ENCODE measurements around the gene INHA. TPM values are rescaled to one million over a fixed set of nuclear protein-coding genes. Genes with fewer than 3 reads are reported as not detected.

Gene INHA
- total RNA-seq, 3 donors from 2014 or later (not counting 1 experiment from before 2014, with no cell fraction given) = not detected

DNA sequence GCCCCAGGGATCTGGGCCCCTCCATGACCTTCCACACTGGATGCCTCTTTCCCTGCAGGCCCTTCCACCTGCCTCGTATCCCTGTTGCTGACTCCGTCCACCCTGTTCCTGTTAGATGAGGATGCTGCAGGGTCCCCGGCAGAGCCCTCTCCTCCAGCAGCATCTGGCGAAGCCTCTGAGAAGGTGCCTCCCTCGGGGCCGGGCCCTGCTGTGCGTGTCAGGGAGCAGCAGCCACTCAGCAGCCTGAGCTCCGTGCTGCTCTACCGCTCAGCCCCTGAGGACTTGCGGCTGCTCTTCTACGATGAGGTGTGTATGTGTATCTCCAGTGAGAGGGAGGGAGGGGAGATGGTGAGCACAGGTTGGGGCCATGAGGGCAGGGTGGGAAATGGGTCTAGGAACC lies 42.9 kb downstream of the INHA start:
- H3K4me1 ChIP-seq (ENCODE audit: control insufficient read depth, insufficient read depth, low read length) = peaks cover 20% of the 10 kb centered on the region
- Mint-ChIP-seq H3K4me1 (peaks cover 8 to 22% of the 10 kb centered on the region in 2 donors), H3K4me3 (no peak overlapping the region), H3K9me3 (no peaks in the 10 kb centered on the region), H3K27me3 (ENCODE audit: low read depth in 2 of 2) (no peaks in the 10 kb centered on the region), H3K36me3 (peaks cover 6% of the 10 kb centered on the region), H3K27ac (no peak overlapping the region)
- H3K4me3 ChIP-seq (ENCODE audit: low read length) = no peak overlapping the region
- no peaks in the 10 kb centered on the region for H3K9me3 ChIP-seq (ENCODE audit: control insufficient read depth, insufficient read depth, low read length)
- no peak for ATAC-seq
- 97% methylated on average over 11 of the region's 11 CpGs for WGBS (ENCODE audit: insufficient coverage)
- peaks cover 28% of the 10 kb centered on the region for H3K36me3 ChIP-seq (ENCODE audit: control insufficient read depth, insufficient read depth, low read length)
- TF ChIP-seq CTCF (IDR thresholded peaks at IDR 0.05) = no peak
- DNase-seq = no peak
- intact Hi-C loops (cut with micrococcal nuclease) = no loop called here
- no peaks in the 10 kb centered on the region for H3K27me3 ChIP-seq (ENCODE audit: control insufficient read depth, insufficient read depth, low read length)
- no peak overlapping the region for H3K27ac ChIP-seq (ENCODE audit: low read length)

GRCh38 chr2:219615894-219616293 lies 43.8 kb downstream of the INHA start:
- Histone ChIP-seq H3K27ac (ENCODE audit: low read length) (no peak overlapping the region), H3K9me3 (ENCODE audit: control insufficient read depth, insufficient read depth, low read length) (no peaks in the 10 kb centered on the region), H3K4me1 (ENCODE audit: control insufficient read depth, insufficient read depth, low read length) (peaks cover 20% of the 10 kb centered on the region), H3K36me3 (ENCODE audit: control insufficient read depth, insufficient read depth, low read length) (peaks cover 26% of the 10 kb centered on the region), H3K4me3 (ENCODE audit: low read length) (no peak overlapping the region), H3K27me3 (ENCODE audit: control insufficient read depth, insufficient read depth, low read length) (no peaks in the 10 kb centered on the region)
- DNase-seq = no peak
- Mint-ChIP-seq H3K9me3 (no peaks in the 10 kb centered on the region), H3K4me3 (no peak overlapping the region), H3K36me3 (peaks cover 4% of the 10 kb centered on the region), H3K27me3 (ENCODE audit: low read depth in 2 of 2) (no peaks in the 10 kb centered on the region), H3K27ac (no peak overlapping the region), H3K4me1 (peaks cover 8 to 22% of the 10 kb centered on the region in 2 donors)
- intact Hi-C loops (cut with micrococcal nuclease) = no loop called here
- TF ChIP-seq CTCF (IDR thresholded peaks at IDR 0.05) = no peak
- no peak for ATAC-seq
- 88% methylated on average over 12 of the region's 12 CpGs for WGBS (ENCODE audit: insufficient coverage)

- no peak overlapping the region for H3K4me3 ChIP-seq (ENCODE audit: low read length)
- H3K27me3 Mint-ChIP-seq (ENCODE audit: low read depth in 2 of 2) = no peaks in the 10 kb centered on the region
- intact Hi-C loops (cut with micrococcal nuclease) = no loop called here
- ATAC-seq (no peak), DNase-seq (no peak)
- H3K4me1 Mint-ChIP-seq = peaks cover 8 to 16% of the 10 kb centered on the region in 2 donors
- H3K27me3 ChIP-seq (ENCODE audit: control insufficient read depth, insufficient read depth, low read length) = no peaks in the 10 kb centered on the region
- H3K9me3 Mint-ChIP-seq = no peaks in the 10 kb centered on the region
- H3K27ac Mint-ChIP-seq = no peak overlapping the region
- H3K36me3 ChIP-seq (ENCODE audit: control insufficient read depth, insufficient read depth, low read length) = peaks cover 24% of the 10 kb centered on the region
- H3K36me3 Mint-ChIP-seq = no peaks in the 10 kb centered on the region
- 94% methylated on average over 4 of the region's 4 CpGs for WGBS (ENCODE audit: insufficient coverage)
- no peak overlapping the region for H3K27ac ChIP-seq (ENCODE audit: low read length)
- H3K9me3 ChIP-seq (ENCODE audit: control insufficient read depth, insufficient read depth, low read length) = no peaks in the 10 kb centered on the region
- no peak overlapping the region for H3K4me3 Mint-ChIP-seq
- peaks cover 20% of the 10 kb centered on the region for H3K4me1 ChIP-seq (ENCODE audit: control insufficient read depth, insufficient read depth, low read length)
- TF ChIP-seq CTCF (IDR thresholded peaks at IDR 0.05) = no peak
These were observed 44.4 kb downstream of the INHA start for GRCh38 chr2:219616550-219616949.

DNA sequence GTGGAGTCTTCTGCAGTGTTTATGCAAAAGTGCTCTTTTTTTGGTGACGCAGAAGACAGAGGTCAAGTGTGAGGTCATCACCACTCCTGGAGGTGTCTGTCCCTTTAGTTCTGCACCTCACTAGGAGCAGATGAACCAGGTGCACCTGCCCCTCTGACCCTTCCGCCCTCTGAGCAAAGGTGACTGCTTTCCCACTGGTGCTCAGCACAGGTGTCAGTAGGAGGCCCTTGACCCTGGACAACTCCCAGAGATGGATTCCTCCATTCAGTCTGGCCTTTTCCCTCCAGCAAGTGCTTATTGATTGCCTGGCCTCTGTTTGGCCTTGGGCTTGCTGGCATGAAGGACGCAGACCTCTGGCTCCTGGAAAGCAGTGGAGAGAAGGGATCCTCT lies 46.6 kb downstream of the INHA start:
- no peak overlapping the region for H3K4me3 ChIP-seq (ENCODE audit: low read length)
- TF ChIP-seq CTCF (IDR thresholded peaks at IDR 0.05) = no peak
- Mint-ChIP-seq H3K4me3 (no peak overlapping the region), H3K27me3 (ENCODE audit: low read depth in 2 of 2) (no peaks in the 10 kb centered on the region), H3K4me1 (peaks cover 0 to 4% of the 10 kb centered on the region in 2 donors), H3K36me3 (no peaks in the 10 kb centered on the region), H3K9me3 (no peaks in the 10 kb centered on the region), H3K27ac (no peak overlapping the region)
- H3K4me1 ChIP-seq (ENCODE audit: control insufficient read depth, insufficient read depth, low read length) = peaks cover 4% of the 10 kb centered on the region
- H3K27me3 ChIP-seq (ENCODE audit: control insufficient read depth, insufficient read depth, low read length) = no peaks in the 10 kb centered on the region
- DNase-seq = no peak
- H3K27ac ChIP-seq (ENCODE audit: low read length) = no peak overlapping the region
- no peaks in the 10 kb centered on the region for H3K9me3 ChIP-seq (ENCODE audit: control insufficient read depth, insufficient read depth, low read length)
- WGBS (ENCODE audit: insufficient coverage) = 98% methylated on average over 3 of the region's 3 CpGs
- no peak for ATAC-seq
- intact Hi-C loops (cut with micrococcal nuclease) = no loop called here
- peaks cover 19% of the 10 kb centered on the region for H3K36me3 ChIP-seq (ENCODE audit: control insufficient read depth, insufficient read depth, low read length)

Measured in natural killer cell (primary cell).